ENCODE results near the gene LARP6.

The LARP6 gene

DNA sequence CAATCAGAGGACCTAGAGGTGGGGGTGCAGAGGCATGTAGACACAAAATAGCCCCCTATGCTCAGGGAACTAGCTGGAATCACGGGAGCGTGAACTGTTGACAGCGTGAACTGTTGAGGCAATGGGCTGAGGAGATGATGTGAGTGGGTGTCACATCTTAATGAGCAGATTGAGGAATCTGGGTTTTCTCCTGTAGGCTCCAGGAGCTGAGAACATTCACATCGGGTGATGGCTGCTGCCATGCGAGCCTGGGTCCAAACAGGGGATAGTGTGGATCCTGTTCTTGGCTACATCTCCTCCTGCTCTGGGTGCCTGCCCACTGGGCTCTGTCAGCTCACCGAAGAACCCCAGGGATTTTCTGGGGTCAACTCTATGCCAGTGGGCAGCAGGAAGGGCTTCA lies 2.1 kb downstream of the LARP6 start:
- TF ChIP-seq CTCF (IDR thresholded peaks at IDR 0.05): no peak
- TF ChIP-seq ZFX (IDR thresholded peaks at IDR 0.05; ENCODE audit: borderline replicate concordance): no peak

DNA sequence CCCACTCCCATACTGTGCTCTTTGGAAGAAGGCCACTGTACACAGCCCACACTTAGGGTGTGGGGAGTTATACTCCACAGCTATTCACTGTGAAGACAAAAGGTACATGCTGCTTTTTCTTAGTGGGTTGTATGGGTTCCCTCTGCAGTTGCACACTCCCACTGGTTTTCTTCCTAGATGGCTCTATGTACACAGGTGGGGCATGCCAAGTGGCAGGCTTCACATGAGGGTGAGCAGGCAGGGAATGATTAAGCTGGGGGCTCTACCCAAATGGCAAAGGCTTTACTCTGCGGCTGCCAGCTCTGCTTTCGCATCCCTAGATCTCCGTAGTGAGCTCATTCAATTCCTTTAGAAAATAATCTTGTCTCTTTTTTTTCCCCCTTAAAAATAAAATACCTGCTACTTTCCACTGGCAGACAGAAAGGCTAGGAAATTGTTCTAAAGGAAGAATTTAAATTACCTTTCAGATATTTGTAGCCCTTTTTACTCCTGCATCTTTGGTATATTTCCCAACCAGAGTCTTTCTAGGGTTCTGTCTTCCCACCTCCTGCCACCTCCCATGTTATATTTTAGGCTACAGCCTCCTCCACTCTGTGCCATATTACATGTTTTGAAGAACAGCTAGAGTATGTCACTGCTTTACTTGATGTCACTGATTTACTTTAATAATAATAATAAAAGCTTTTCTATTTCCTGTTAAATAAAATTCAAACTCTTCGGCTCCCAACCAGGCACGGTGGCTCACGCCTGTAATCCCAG lies 8.2 kb downstream of the LARP6 start:
- H3K27ac ChIP-seq: no peak overlapping the region
- TF ChIP-seq ZFX (IDR thresholded peaks at IDR 0.05; ENCODE audit: borderline replicate concordance) (no peak), CTCF (IDR thresholded peaks at IDR 0.05) (no peak)

More for the DNA sequence above, 2.1 kb downstream of the LARP6 start:
- no peak overlapping the region for H3K27ac ChIP-seq

- no peak for TF ChIP-seq CTCF (IDR thresholded peaks at IDR 0.05)
- no peak for TF ChIP-seq ZFX (IDR thresholded peaks at IDR 0.05; ENCODE audit: borderline replicate concordance)
- no peak overlapping the region for H3K27ac ChIP-seq
These were observed 16.5 kb downstream of the LARP6 start for GRCh38 chr15:70837476-70837875.

- H3K27ac ChIP-seq: no peak overlapping the region
- TF ChIP-seq CTCF (IDR thresholded peaks at IDR 0.05) (no peak), ZFX (IDR thresholded peaks at IDR 0.05; ENCODE audit: borderline replicate concordance) (no peak)
These were observed 18.1 kb downstream of the LARP6 start for GRCh38 chr15:70835841-70836240.

DNA sequence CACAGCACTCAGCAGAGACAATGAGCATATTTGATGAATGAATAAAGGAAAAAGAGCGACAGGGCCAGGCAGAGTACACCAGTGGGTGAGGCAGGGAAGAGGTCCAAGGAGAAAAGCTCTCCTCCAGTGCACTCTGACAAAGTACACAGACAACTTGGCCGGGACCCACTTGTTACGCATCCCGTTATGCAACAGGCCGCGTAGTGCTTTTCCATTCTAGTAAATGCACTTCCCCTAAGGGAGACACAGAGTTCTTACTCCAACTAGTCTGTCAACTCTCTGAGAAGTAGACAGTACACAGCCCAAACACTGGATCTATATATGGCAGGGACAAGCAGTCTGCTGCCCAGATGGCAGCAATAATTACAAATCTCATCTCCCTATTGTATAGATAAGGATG lies 18.5 kb downstream of the LARP6 start:
- TF ChIP-seq ZFX (IDR thresholded peaks at IDR 0.05; ENCODE audit: borderline replicate concordance) (no peak), CTCF (IDR thresholded peaks at IDR 0.05) (no peak)
- H3K27ac ChIP-seq: no peak overlapping the region

DNA sequence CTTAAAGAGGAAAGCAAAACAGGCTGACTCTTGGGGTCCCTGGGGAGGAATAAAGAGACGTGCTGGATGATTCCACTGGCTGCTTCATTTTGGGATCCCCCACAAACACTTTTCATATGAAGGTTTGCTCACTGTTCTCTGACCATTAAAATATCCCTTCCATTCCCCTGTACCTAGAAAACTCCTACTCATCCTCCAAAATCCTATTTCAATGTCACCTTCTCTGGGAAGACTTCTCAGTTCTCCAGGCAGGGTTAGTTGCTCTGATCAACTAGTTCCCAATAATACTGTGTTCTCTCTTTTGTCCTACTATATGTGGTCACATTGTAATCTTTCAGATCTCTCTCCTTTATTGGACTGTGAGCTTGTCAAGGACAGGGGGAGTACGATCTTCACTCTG lies 19.0 kb downstream of the LARP6 start:
- no peak overlapping the region for H3K27ac ChIP-seq
- no peak for TF ChIP-seq ZFX (IDR thresholded peaks at IDR 0.05; ENCODE audit: borderline replicate concordance)
- no peak for TF ChIP-seq CTCF (IDR thresholded peaks at IDR 0.05)

Data from 22Rv1 (cell line).